ENCODE data around the gene PHF21A. TPM values are rescaled to one million over a fixed set of nuclear protein-coding genes. Genes with fewer than 3 reads are reported as not detected.
"Not testable (repeated sequence)": the region's sequence is repeated elsewhere in the genome, so short reads cannot be mapped to it uniquely, and the experiment has no call there.

PHF21A gene
- total RNA-seq, 1 experiment from 2014 or later = 24.6 TPM

- no peak for DNase-seq (ENCODE audit: low spot score)
These were observed 84.3 kb downstream of the PHF21A start for GRCh38 chr11:46036969-46037368.

- no peak for DNase-seq (ENCODE audit: low spot score)
These were observed 85.2 kb downstream of the PHF21A start for GRCh38 chr11:46036009-46036408.

GRCh38 chr11:46034041-46034440 is 87.2 kb downstream of the PHF21A start:
- no peak for DNase-seq (ENCODE audit: low spot score)

- DNase-seq (ENCODE audit: low spot score) = no peak
These were observed 94.5 kb downstream of the PHF21A start for GRCh38 chr11:46026606-46027293.

- no peak for DNase-seq (ENCODE audit: low spot score)
These were observed 101.1 kb downstream of the PHF21A start for GRCh38 chr11:46020084-46020599.

- no peak for DNase-seq (ENCODE audit: low spot score)
These were observed 102.6 kb downstream of the PHF21A start for GRCh38 chr11:46018651-46019050.

GRCh38 chr11:46017341-46017740 is 103.9 kb downstream of the PHF21A start:
- no peak for DNase-seq (ENCODE audit: low spot score)

- no peak for DNase-seq (ENCODE audit: low spot score)
These were observed 105.3 kb downstream of the PHF21A start for GRCh38 chr11:46015941-46016340.

- not testable (repeated sequence) for DNase-seq (ENCODE audit: low spot score)
These were observed 107.1 kb downstream of the PHF21A start for GRCh38 chr11:46014168-46014567.

GRCh38 chr11:46012185-46012584 is 109.1 kb downstream of the PHF21A start:
- no peak for DNase-seq (ENCODE audit: low spot score)

- no peak for DNase-seq (ENCODE audit: low spot score)
These were observed 111.2 kb downstream of the PHF21A start for GRCh38 chr11:46010100-46010499.

- no peak for DNase-seq (ENCODE audit: low spot score)
These were observed 111.6 kb downstream of the PHF21A start for GRCh38 chr11:46009647-46010046.

- DNase-seq (ENCODE audit: low spot score) = peak; percentile 77
These were observed 114.7 kb downstream of the PHF21A start for GRCh38 chr11:46006418-46007070.

- DNase-seq (ENCODE audit: low spot score) = no peak
These were observed 117.7 kb downstream of the PHF21A start for GRCh38 chr11:46003572-46003971.

- DNase-seq (ENCODE audit: low spot score) = no peak
These were observed 119.1 kb downstream of the PHF21A start for GRCh38 chr11:46002189-46002588.

GRCh38 chr11:46001448-46001914 is 119.8 kb downstream of the PHF21A start:
- peak; percentile 47 for DNase-seq (ENCODE audit: low spot score)

- no peak for DNase-seq (ENCODE audit: low spot score)
These were observed 123.7 kb downstream of the PHF21A start for GRCh38 chr11:45997599-45997998.

GRCh38 chr11:45995342-45995734 is 125.9 kb downstream of the PHF21A start:
- DNase-seq (ENCODE audit: low spot score) = no peak

GRCh38 chr11:45994371-45995341 is 126.6 kb downstream of the PHF21A start:
- DNase-seq (ENCODE audit: low spot score) = no peak

- no peak for DNase-seq (ENCODE audit: low spot score)
These were observed 127.7 kb downstream of the PHF21A start for GRCh38 chr11:45993531-45994001.

GRCh38 chr11:45988921-45989320 is 132.3 kb downstream of the PHF21A start:
- no peak for DNase-seq (ENCODE audit: low spot score)

GRCh38 chr11:45985212-45985611 is 136.0 kb downstream of the PHF21A start:
- no peak for DNase-seq (ENCODE audit: low spot score)

Measured in A172 (cell line).